ENCODE results near the gene GPC5.
A peak's percentile ranks its signal among the peaks of the same experiment; 100 is the strongest.

GPC5 gene

DNA sequence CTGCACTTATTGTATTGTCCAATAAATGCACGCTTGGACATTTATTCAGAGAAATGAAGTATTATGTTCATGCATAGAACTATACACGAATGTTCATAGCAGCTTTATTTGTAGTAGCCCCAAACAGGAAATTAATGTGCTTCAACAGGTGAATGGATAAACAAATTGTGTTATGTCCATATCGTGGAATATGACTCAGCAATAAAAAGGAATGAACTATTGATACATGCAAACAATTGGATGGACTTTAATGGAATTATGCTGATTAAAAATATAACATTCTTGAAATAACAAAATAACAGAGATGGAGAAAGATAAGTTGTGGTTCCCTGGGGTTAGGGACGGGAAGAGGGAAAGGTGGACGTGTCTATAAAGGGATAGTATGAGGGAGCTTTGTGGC is 65.9 kb downstream of the GPC5 start:
- DNase-seq = no peak

GRCh38 chr13:91467236-91467635 is 68.8 kb downstream of the GPC5 start:
- DNase-seq = no peak

- DNase-seq = peak; percentile 4
Measured at GRCh38 chr13:91468301-91468700, 69.9 kb downstream of the GPC5 start.

- DNase-seq = no peak
Measured at GRCh38 chr13:91470084-91470621, 71.7 kb downstream of the GPC5 start.

DNA sequence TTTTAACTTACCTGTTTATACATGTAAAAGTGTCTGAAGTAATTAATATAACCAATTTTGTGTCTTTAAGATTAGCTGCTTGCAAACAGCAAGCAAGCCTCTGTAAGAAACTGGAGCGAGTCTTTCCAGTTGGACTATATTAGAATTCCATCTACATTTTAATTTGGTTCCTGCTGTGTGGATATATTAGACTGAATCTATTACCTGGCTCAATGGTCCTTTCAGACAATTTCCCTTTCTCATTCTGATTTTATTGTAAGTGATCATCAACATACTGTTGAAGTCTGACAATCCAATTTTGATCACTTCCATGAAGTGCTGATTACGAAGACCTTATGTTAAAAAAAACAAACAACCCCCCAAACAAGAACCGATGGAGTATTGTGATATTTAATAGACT is 72.3 kb downstream of the GPC5 start:
- DNase-seq = no peak

DNA sequence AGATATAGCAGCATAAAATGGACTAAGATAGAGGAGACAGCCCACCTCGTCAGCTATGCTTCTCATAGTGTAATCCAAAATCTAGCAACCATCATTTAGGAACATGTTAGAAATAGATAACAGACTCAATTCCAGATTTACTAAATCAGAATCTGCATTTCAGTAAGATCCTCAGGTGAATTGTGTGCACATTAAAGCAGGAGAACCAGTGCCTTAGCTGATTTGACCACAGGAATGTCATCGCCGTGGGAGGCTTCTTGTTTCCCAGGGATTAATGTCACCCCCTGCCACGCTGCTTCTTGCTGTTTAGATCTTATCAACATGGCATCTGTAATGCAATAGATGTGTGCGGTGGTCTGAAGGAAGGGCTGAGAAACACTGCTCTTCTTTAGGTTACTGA is 84.0 kb downstream of the GPC5 start:
- DNase-seq = no peak

- DNase-seq = no peak
Measured at GRCh38 chr13:91491980-91492379, 93.6 kb downstream of the GPC5 start.

DNA sequence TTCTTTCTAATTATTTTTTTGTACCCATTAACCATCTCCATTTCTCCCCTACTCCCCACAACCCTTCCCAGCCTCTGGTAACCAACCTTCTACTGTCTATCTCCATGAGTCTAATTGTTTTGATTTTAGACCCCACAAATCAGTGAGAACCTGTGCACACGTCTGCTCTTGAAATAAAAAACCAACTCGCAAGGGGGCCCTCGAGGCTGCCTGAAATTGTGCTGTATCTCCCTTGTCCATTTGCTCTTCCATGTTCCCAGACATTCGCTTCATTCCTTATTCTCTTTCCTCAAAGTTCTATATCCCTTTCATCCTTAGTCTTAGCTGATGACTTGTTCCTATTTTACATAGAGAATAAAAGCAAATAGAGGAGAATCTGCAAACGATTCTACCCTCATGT is 95.0 kb downstream of the GPC5 start:
- no peak for DNase-seq

DNA sequence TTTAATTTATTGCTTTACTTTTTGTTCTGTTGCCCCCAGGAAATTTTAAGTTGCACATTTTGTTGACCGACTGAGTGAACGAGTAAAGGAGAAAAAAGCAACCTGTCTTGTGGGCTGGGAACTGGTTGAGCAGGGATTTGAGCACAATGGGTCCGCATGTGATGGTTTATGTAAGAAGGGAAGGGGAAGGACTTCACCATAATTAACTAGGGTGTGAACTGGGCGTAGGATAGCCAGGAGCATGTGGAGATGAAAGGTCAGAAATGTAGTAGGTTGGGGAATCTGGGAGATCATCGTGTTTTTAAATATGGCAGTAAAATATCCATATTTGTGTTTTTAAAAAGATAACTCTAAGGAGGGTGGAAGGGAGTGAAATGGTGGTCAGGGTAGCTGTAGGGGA is 99.9 kb downstream of the GPC5 start:
- DNase-seq = no peak

DNA sequence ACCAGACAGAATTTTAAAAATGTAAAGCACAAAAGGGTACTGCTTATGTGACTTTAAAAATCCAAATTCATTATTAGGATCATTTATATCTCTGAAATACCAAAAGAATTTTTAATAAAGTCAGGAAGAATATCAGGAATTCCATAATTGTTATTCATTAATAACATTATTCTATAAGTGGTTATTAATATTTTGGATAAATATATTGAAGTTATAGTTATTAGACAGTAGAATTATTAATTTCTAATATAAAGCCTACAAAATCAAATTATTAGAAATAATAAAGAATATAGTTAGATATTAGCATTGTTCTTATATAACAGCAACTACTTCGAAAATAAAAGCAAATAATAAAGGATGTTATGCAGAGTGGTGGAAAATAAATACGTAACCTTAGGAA is 105.8 kb downstream of the GPC5 start:
- no peak for DNase-seq

GRCh38 chr13:91506759-91507158 is 108.3 kb downstream of the GPC5 start:
- no peak for DNase-seq

DNA sequence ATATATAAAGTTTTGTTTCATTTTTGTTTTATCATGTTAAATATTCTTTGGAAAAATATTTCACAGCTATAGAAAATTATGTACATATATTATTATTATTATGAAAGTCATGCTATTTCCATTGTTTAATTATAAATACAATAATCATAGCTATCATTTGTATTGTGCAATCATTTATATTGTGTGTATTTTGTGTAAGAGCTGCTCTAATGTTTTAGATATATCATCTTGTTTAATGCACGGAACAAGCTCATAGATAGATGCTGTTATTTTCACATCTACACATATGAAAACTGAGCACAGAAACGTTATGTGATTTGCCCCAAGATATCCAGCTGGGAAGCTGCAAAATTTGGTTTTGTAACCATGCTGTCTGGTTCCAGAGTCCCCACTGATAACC is 111.6 kb downstream of the GPC5 start:
- DNase-seq = no peak

- DNase-seq = no peak
Measured at GRCh38 chr13:91513790-91514189, 115.4 kb downstream of the GPC5 start.

GRCh38 chr13:91516799-91517198 is 118.4 kb downstream of the GPC5 start:
- DNase-seq = no peak

DNA sequence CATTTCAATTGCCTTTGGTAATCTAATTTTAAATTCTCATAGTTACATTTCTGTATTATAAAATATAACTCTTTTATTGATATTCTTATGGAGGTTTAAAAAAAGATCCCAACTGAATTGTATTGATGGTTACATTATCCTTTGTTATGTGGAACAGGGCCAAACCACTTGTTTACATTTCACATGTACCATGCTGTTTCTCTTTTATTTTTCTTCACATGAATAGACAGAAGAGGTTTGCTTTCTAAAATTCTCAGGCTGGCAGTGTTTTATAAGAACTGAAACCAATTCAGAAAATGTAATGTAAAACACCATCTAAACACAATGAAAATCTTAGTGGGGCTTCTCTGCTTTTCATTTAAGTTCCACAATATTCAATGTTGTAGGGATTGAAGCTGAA is 122.5 kb downstream of the GPC5 start:
- no peak for DNase-seq

- no peak for DNase-seq
Measured at GRCh38 chr13:91523116-91523515, 124.7 kb downstream of the GPC5 start.

DNA sequence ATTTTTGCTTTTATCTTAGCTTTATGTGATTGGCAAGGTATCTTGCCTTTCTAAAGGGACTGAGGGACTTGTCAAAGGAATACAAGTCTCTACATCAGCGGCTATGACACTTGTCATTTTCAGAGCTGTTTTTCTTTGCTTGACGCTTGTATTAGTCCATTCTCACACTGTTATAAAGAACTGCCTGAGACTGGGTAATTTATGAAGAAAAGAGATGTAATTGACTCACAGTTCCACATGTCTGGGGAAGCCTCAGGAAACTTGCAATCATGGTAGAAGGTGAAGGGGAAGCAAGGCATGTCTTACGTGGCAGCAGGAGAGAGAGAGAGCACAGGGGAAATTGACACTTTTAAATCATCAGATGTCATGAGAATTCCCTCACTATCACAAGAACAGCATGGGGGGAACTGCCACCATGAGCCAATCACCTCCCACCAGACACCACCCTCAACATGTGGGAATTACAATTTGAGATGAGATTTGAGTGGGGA is 128.2 kb downstream of the GPC5 start:
- DNase-seq = no peak

- DNase-seq = no peak
Measured at GRCh38 chr13:91529739-91530482, 131.5 kb downstream of the GPC5 start.

DNA sequence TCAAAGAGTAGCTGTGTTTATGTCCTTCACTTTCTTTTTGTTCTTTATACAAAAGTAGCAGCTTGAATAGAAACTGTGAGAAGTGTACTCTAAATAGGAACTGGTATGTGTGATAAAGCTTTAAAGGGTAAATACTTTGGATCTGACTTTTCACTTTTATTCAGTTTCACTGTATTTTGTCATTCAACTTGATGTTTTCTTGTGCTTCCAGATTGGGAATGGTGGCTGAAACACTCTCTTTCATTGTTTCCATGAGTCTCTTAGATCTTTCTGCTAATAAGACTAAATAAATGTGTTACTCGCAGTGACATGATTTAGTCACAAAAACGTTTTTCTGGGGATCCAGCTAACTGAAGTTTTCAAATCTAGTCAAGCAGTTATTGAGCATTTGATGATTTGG is 133.2 kb downstream of the GPC5 start:
- no peak for DNase-seq

- no peak for DNase-seq
Measured at GRCh38 chr13:91533354-91533753, 134.9 kb downstream of the GPC5 start.

DNA sequence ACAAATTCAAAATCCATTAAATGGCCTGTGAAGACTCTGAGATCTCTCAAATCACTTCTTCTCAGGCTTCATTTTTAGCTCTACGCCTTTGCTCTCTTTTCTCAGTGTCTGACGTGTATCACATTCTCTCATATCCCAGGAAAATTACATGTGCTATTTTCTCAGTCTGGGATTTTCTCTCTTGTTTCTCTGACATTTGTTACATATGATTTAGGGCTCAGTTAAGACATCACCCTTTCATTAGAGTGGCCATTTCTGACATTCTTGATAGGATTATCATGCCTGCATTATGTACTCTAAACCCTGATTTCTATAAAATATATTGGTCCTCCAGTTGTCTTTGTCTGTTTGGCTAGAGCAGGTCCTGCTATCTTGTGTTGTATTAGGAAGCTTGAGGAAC is 136.6 kb downstream of the GPC5 start:
- DNase-seq = no peak

GRCh38 chr13:91537376-91537775 is 139.0 kb downstream of the GPC5 start:
- no peak for DNase-seq

- no peak for DNase-seq
Measured at GRCh38 chr13:91539286-91540157, 141.1 kb downstream of the GPC5 start.

DNA sequence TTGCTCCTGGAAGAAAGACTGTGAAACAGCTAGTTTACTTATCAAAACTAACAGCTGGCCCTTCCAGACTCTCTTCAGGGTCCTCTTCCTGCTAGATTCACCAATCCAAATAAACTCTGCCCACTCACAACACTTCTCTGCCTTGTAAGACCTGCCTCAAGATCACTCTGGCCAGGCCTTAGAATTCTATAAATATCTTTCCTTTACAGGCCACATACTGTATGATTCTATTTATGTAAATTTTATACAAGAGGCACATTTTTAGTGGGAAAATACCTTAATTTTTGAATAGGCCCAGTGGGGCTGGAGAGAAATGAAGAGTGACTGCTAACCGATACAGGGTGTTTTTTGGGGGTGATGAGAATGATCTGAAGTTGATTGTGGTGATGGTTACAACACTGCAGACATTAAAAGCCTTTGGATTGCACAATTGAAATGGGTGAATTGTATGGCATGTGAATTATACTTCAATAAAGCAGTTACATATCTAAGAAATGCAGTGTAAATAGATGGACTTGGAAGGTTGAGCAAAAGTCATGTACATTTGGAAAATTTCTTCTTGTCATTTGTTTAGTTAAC is 141.8 kb downstream of the GPC5 start:
- DNase-seq = no peak
